ENCODE results near the gene ZDHHC14. TPM values are rescaled to one million over a fixed set of nuclear protein-coding genes. Genes with fewer than 3 reads are reported as not detected.

Gene ZDHHC14
- total RNA-seq, 1 donor from 2014 or later, result 5.1 TPM

GRCh38 chr6:157530724-157531168 lies 149.8 kb downstream of the ZDHHC14 start:
- no peak for TF ChIP-seq CTCF (IDR thresholded peaks at IDR 0.05; ENCODE audit: partially characterized antibody, unreplicated experiment)
- H3K27me3 Mint-ChIP-seq (ENCODE audit: unreplicated experiment), result peaks cover 3% of the 10 kb centered on the region
- peaks cover 4% of the 10 kb centered on the region for H3K36me3 Mint-ChIP-seq (ENCODE audit: unreplicated experiment)
- H3K4me1 Mint-ChIP-seq (ENCODE audit: low read depth, unreplicated experiment), result peaks cover 31% of the 10 kb centered on the region
- H3K4me3 Mint-ChIP-seq (ENCODE audit: unreplicated experiment), result no peak overlapping the region
- H3K27ac Mint-ChIP-seq (ENCODE audit: unreplicated experiment), result no peak overlapping the region
- DNase-seq, result no peak
- H3K9me3 Mint-ChIP-seq (ENCODE audit: unreplicated experiment), result peaks cover 6% of the 10 kb centered on the region

- Mint-ChIP-seq H3K4me3 (ENCODE audit: unreplicated experiment) (no peak overlapping the region), H3K4me1 (ENCODE audit: low read depth, unreplicated experiment) (peaks cover 32% of the 10 kb centered on the region), H3K27ac (ENCODE audit: unreplicated experiment) (no peak overlapping the region), H3K9me3 (ENCODE audit: unreplicated experiment) (peaks cover 6% of the 10 kb centered on the region), H3K27me3 (ENCODE audit: unreplicated experiment) (peaks cover 3% of the 10 kb centered on the region), H3K36me3 (ENCODE audit: unreplicated experiment) (peaks cover 3% of the 10 kb centered on the region)
- no peak for TF ChIP-seq CTCF (IDR thresholded peaks at IDR 0.05; ENCODE audit: partially characterized antibody, unreplicated experiment)
- no peak for DNase-seq
Observed at GRCh38 chr6:157531169-157531985, 150.4 kb downstream of the ZDHHC14 start.

DNA sequence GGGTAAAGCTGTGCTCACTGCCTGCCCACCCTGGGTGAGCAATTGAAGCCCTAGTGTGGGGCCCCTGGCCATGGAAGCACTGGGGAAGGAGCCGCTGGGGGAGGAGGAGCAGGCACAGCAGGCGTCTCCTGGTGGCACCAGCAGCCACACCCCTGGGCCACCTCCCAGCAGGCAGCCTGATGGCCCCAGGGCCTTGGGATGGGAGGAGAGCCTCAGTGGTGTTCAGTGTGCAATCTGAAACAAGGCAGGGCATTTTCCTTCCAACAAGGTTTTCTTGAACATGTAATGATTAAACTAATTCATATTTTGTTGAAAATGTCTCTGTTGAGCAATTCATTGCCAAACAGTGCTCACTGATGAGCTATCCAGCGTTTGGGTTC lies 151.0 kb downstream of the ZDHHC14 start:
- Mint-ChIP-seq H3K4me3 (ENCODE audit: unreplicated experiment) (no peak overlapping the region), H3K27ac (ENCODE audit: unreplicated experiment) (no peak overlapping the region), H3K9me3 (ENCODE audit: unreplicated experiment) (peaks cover 6% of the 10 kb centered on the region), H3K36me3 (ENCODE audit: unreplicated experiment) (no peaks in the 10 kb centered on the region), H3K27me3 (ENCODE audit: unreplicated experiment) (peaks cover 3% of the 10 kb centered on the region), H3K4me1 (ENCODE audit: low read depth, unreplicated experiment) (peaks cover 32% of the 10 kb centered on the region)
- TF ChIP-seq CTCF (IDR thresholded peaks at IDR 0.05; ENCODE audit: partially characterized antibody, unreplicated experiment), result no peak
- DNase-seq, result no peak

DNA sequence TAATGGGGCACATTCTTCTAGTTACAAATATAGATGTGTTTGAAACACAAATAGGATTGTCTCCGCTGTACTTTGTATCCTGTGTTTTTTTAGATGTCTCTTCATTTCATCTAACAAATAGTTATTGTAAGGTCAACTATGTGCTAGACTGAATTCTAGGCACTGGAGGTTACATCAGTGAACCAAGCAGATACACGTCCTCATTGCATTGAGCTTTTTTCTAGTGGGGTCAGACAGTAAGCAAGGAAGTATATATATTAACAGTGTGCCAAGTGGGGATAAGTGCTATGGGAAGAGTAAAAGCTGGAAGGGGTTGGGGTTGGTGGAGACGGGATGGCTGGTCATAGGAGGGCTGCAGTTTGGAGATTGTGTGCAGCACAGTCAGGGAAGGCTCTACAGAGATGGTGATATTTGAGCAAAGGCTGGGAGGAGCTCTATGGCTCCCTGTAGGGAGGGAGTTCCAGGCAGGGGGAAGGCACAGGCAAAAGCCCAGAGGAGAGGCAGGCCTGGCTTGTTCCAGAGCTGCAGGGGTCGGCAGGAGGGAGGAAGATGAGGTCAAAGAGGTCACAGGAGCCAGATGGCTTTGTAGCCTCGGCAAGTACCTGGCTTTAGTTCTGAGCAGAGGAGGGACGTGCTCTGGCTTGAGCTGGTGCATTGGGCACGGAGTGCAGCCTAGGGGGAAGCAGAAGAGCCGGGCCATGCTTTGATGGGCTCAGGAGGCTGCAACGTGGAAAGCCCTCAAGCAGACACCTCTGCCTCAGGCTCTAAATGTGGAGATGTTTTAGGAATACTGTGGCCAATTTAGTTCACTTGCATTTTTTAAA lies 152.3 kb downstream of the ZDHHC14 start:
- H3K9me3 Mint-ChIP-seq (ENCODE audit: unreplicated experiment), result peaks cover 6% of the 10 kb centered on the region
- no peaks in the 10 kb centered on the region for H3K36me3 Mint-ChIP-seq (ENCODE audit: unreplicated experiment)
- TF ChIP-seq CTCF (IDR thresholded peaks at IDR 0.05; ENCODE audit: partially characterized antibody, unreplicated experiment), result no peak
- H3K27ac Mint-ChIP-seq (ENCODE audit: unreplicated experiment), result peak overlapping the region; percentile 87
- H3K4me3 Mint-ChIP-seq (ENCODE audit: unreplicated experiment), result peak overlapping the region; percentile 42
- H3K27me3 Mint-ChIP-seq (ENCODE audit: unreplicated experiment), result peaks cover 3% of the 10 kb centered on the region
- peaks cover 36% of the 10 kb centered on the region for H3K4me1 Mint-ChIP-seq (ENCODE audit: low read depth, unreplicated experiment)
- DNase-seq, result peak; percentile 54

All from glutamatergic neuron (in vitro differentiated cells).